Vagina (tissue), 2 donors: ENCODE data around the gene KRT6C.

ENCODE experiments used
- POLR2A ChIP-seq, 2 donors: fragments of 450-650 bp; IDR thresholded peaks; one replicate each; pipeline ENCODE4 v1.6.1; 2017; ENCODE audit warnings: antibody characterized with exemption in 2 of 2, mild to moderate bottlenecking in 2 of 2, moderate library complexity in 2 of 2
- TF ChIP-seq, protein P1 (sequence below), 3 experiments: fragments of 450-650 bp in 2 of 3; fragments of 200-600 bp in 1 of 3; sonication (generic) in 1 of 3; IDR thresholded peaks; one replicate each; pipeline ENCODE4 v1.5.1; 2017 to 2019; ENCODE audit warnings: antibody characterized with exemption in 3 of 3, mild to moderate bottlenecking in 2 of 3, moderate library complexity in 2 of 3

GRCh38 chr12:52488736-52489135, 15.1 kb upstream of the KRT6C start:
- TF ChIP-seq, protein P1, sequence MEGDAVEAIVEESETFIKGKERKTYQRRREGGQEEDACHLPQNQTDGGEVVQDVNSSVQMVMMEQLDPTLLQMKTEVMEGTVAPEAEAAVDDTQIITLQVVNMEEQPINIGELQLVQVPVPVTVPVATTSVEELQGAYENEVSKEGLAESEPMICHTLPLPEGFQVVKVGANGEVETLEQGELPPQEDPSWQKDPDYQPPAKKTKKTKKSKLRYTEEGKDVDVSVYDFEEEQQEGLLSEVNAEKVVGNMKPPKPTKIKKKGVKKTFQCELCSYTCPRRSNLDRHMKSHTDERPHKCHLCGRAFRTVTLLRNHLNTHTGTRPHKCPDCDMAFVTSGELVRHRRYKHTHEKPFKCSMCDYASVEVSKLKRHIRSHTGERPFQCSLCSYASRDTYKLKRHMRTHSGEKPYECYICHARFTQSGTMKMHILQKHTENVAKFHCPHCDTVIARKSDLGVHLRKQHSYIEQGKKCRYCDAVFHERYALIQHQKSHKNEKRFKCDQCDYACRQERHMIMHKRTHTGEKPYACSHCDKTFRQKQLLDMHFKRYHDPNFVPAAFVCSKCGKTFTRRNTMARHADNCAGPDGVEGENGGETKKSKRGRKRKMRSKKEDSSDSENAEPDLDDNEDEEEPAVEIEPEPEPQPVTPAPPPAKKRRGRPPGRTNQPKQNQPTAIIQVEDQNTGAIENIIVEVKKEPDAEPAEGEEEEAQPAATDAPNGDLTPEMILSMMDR (IDR thresholded peaks at IDR 0.05), result no peak
- no peak for TF ChIP-seq POLR2A (IDR thresholded peaks at IDR 0.05)
